ENCODE results near the gene PDLIM3.

GRCh38 chr4:185469580-185470154 is 65.6 kb downstream of the PDLIM3 start:
- TF ChIP-seq, protein P1, sequence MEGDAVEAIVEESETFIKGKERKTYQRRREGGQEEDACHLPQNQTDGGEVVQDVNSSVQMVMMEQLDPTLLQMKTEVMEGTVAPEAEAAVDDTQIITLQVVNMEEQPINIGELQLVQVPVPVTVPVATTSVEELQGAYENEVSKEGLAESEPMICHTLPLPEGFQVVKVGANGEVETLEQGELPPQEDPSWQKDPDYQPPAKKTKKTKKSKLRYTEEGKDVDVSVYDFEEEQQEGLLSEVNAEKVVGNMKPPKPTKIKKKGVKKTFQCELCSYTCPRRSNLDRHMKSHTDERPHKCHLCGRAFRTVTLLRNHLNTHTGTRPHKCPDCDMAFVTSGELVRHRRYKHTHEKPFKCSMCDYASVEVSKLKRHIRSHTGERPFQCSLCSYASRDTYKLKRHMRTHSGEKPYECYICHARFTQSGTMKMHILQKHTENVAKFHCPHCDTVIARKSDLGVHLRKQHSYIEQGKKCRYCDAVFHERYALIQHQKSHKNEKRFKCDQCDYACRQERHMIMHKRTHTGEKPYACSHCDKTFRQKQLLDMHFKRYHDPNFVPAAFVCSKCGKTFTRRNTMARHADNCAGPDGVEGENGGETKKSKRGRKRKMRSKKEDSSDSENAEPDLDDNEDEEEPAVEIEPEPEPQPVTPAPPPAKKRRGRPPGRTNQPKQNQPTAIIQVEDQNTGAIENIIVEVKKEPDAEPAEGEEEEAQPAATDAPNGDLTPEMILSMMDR (IDR thresholded peaks at IDR 0.05) = no peak
- TF ChIP-seq POLR2A (IDR thresholded peaks at IDR 0.05) = no peak
